Tibial nerve (tissue), 4 donors: ENCODE measurements around the gene AGPS.

Source experiments
- CTCF ChIP-seq, 5 experiments: fragments of 200-600 bp in 3 of 5; fragments of 450-650 bp in 2 of 5; sonication (generic) in 3 of 5; IDR thresholded peaks; one replicate each; pipeline ENCODE4 v1.5.1; 2016 to 2019; ENCODE audit warnings: antibody characterized with exemption in 5 of 5, mild to moderate bottlenecking in 3 of 5, moderate library complexity in 2 of 5
- EP300 ChIP-seq, 2 donors: sonication (generic); formaldehyde crosslinking; IDR thresholded peaks; one replicate each; pipeline ENCODE4 v1.6.1; 2017; ENCODE audit warnings: antibody characterized with exemption in 2 of 2, mild to moderate bottlenecking in 1 of 2
- POLR2A ChIP-seq, 2 donors: fragments of 450-650 bp; IDR thresholded peaks; one replicate each; pipeline ENCODE4 v1.6.1; 2017; ENCODE audit warnings: antibody characterized with exemption in 2 of 2, mild to moderate bottlenecking in 2 of 2, moderate library complexity in 2 of 2

GRCh38 chr2:177398791-177399190 lies 6.2 kb downstream of the AGPS start:
- TF ChIP-seq CTCF (IDR thresholded peaks at IDR 0.05) (no peak), EP300 (IDR thresholded peaks at IDR 0.05) (no peak), POLR2A (IDR thresholded peaks at IDR 0.05) (no peak)
